ENCODE measurements around the gene C4orf50. TPM values are rescaled to one million over a fixed set of nuclear protein-coding genes. Genes with fewer than 3 reads are reported as not detected.

The C4orf50 gene
- under 1 TPM; 0.03 to 0.11 (median 0.08) TPM for total RNA-seq

DNA sequence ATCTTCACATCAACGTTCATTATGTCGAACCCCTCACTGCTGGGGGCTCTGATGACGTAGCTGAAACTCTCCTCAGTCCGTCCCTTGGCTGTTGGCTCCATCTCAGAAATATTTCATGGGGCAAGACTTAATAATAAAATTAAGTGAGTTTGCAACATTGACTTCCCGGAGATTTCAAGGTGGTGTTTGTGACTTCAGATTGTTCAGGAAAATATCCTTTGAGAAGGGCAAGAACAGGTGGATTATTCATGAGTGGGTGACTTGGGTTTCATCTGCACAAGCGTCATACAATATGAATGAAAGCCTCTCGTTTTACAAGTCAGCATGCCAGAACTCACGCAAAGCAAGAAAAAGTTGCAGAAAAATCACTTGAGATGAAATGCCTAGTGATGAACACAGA is at the start of gene C4orf50:
Gene C4orf50, minus strand, starts transcription at position 101 of the 400 bp plus-strand sequence.
- H3K27me3 Mint-ChIP-seq (ENCODE audit: low read depth), result no peaks in the 10 kb centered on the region

DNA sequence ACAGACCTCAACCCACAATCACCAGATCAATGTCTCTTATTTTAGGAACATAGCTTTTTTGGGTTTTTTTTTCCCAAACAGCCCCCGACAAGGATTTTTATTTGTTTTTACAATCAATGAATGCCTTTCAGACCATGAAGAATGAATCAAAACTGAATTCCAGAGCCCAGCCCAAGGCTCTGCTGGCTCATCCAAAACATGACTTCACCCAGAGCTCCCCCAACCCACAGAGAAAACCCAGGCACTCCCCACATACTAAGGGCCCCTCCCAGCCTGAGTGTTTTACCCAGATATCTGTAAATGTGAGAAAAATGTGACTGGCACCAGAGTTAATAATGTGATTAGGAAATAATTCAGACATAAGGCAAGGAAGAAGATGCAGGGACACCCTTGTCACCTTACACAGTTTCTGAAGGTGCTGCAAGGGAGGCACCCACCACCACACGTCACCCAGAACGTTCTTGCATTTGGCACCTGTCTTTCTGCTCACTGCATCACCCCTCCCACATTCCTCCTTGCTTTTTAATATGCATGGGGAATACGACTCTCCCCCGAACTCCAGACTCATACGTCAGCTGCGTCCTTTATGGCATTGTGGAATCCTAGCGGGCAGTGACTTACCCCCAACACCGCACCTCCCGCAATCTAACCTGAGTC is 47.8 kb upstream of the C4orf50 start:
- DNase-seq (no peak), ATAC-seq (no peak)
- no peak overlapping the region for H3K4me3 Mint-ChIP-seq
- H3K27me3 Mint-ChIP-seq (ENCODE audit: low read depth), result peaks cover 3% of the 10 kb centered on the region
- no peaks in the 10 kb centered on the region for H3K4me1 Mint-ChIP-seq (ENCODE audit: low read depth)
- no peaks in the 10 kb centered on the region for H3K9me3 Mint-ChIP-seq
- peaks cover 6% of the 10 kb centered on the region for H3K36me3 Mint-ChIP-seq (ENCODE audit: insufficient read depth)

More for the DNA sequence above, at the start of gene C4orf50:
- H3K4me3 Mint-ChIP-seq, result no peak within 1 kb of the TSS
- H3K9me3 Mint-ChIP-seq, result no peaks in the 10 kb centered on the region
- no peaks in the 10 kb centered on the region for H3K4me1 Mint-ChIP-seq (ENCODE audit: low read depth)
- no peaks in the 10 kb centered on the region for H3K36me3 Mint-ChIP-seq (ENCODE audit: insufficient read depth)
- DNase-seq (no peak), ATAC-seq (no peak)

DNA sequence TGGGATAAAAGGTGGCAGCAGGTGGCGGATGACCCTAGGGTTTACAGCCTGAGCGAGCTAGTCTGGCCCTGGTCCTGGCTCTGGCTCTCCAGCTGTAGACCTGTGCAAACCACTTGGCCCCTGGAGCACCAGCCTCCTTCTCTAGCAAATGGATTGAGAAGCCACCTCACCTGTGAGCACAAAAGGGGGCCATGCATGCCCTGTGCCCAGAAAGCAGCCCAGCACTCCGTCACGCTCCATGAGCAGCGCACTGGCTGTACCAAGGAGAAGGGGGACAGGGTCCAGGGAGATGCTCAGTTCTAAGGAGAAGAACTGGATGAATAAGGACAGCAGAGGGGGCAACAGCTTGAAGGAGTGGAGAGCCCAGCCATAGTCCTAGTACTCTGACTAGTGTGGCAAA is 46.9 kb upstream of the C4orf50 start:
- peaks cover 3% of the 10 kb centered on the region for H3K27me3 Mint-ChIP-seq (ENCODE audit: low read depth)
- no peak overlapping the region for H3K4me3 Mint-ChIP-seq
- peaks cover 3% of the 10 kb centered on the region for H3K9me3 Mint-ChIP-seq
- no peaks in the 10 kb centered on the region for H3K4me1 Mint-ChIP-seq (ENCODE audit: low read depth)
- H3K36me3 Mint-ChIP-seq (ENCODE audit: insufficient read depth), result peaks cover 13% of the 10 kb centered on the region
- DNase-seq, result no peak
- no peak for ATAC-seq

DNA sequence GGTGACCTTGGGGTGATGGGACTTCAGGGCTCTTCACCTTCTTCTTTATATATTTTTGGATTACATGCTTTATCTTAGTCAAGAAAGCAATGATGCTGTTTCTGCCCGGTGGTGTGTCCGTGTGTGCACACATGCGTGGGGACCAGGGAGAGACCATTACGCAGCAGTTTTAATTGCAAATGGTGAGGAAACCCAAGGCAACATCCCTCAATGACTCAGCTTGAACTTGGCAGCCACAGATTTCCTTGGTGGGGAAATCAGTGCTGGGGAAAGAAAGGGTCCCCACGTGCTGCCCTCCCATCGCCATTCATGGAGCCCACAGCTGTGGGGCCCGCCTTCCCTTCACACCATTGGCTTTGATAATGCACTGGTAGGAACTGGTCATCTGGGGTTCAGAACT is 46.2 kb upstream of the C4orf50 start:
- Mint-ChIP-seq H3K4me1 (ENCODE audit: low read depth) (no peaks in the 10 kb centered on the region), H3K36me3 (ENCODE audit: insufficient read depth) (peaks cover 16% of the 10 kb centered on the region), H3K27me3 (ENCODE audit: low read depth) (peaks cover 3% of the 10 kb centered on the region), H3K9me3 (peaks cover 5% of the 10 kb centered on the region), H3K4me3 (no peak overlapping the region)
- DNase-seq (no peak), ATAC-seq (no peak)

DNA sequence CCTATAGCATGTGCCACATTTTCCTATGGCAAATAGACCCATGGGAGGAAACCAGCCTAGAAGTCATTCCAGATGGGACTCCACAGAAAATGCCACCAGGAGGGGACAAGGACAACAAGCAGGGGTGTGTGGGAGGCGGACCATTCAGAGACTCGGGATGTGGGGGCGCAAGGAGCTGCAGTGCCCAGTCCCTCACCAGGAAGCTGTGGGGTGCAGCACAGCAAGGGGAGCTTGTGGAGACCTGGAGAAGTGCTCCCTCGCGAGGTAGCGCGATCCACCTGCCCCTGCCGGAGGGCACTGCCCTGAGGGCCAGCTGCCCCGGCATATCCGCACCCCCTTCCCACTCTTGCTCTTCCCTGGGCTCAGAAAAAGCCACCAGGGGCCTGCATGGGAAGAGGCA is 45.5 kb upstream of the C4orf50 start:
- ATAC-seq, result no peak
- Mint-ChIP-seq H3K9me3 (peaks cover 8% of the 10 kb centered on the region), H3K4me3 (no peak overlapping the region), H3K27me3 (ENCODE audit: low read depth) (peaks cover 3% of the 10 kb centered on the region), H3K36me3 (ENCODE audit: insufficient read depth) (peaks cover 16% of the 10 kb centered on the region), H3K4me1 (ENCODE audit: low read depth) (no peaks in the 10 kb centered on the region)
- DNase-seq, result no peak

DNA sequence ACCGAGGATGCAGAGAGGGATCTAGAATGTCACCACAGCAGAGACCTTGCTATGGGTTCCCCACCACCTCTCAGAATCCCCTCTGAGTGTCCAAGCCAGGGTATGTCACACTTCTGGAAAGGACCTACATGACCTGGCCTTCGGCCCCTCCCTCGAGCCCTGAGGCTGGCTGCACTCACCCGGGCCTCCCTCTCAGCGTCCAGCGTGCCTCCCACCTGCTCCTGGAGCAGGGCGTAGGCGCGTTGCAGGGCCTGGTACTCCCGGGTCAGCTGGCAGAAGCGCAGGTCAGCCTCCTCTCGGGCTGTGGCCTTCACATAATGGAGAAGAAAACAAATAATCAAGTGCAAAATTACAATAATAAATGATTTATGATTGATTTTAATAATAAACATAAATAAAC is 43.9 kb upstream of the C4orf50 start:
- H3K9me3 Mint-ChIP-seq, result peaks cover 14% of the 10 kb centered on the region
- no peak for DNase-seq
- no peak overlapping the region for H3K4me3 Mint-ChIP-seq
- H3K4me1 Mint-ChIP-seq (ENCODE audit: low read depth), result no peaks in the 10 kb centered on the region
- ATAC-seq, result no peak
- peaks cover 19% of the 10 kb centered on the region for H3K36me3 Mint-ChIP-seq (ENCODE audit: insufficient read depth)
- H3K27me3 Mint-ChIP-seq (ENCODE audit: low read depth), result no peaks in the 10 kb centered on the region

DNA sequence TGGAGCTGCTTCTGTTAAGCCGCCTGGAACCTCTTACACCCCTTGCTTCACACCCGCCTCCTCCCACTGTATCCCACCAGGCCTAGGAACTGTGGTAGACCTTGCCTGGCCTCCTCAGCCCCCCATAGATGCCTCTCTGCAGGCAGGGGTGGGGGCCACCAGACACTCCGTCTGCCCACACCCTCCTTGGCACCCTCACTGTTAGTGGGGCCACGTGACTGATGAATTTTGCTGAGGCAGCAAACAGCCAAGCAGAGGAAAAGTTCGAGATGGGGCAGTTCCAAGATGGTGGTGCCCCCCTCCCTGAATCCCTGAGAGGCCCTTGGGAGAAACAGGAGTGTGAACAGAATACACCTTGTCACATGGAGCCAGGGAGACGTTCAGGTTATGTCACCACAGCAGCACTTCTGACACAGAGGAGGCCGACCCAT is 41.2 kb upstream of the C4orf50 start:
- DNase-seq (no peak), ATAC-seq (no peak)
- Mint-ChIP-seq H3K9me3 (peaks cover 17% of the 10 kb centered on the region), H3K36me3 (ENCODE audit: insufficient read depth) (peaks cover 18% of the 10 kb centered on the region), H3K27me3 (ENCODE audit: low read depth) (no peaks in the 10 kb centered on the region), H3K4me3 (no peak overlapping the region), H3K4me1 (ENCODE audit: low read depth) (no peaks in the 10 kb centered on the region)

DNA sequence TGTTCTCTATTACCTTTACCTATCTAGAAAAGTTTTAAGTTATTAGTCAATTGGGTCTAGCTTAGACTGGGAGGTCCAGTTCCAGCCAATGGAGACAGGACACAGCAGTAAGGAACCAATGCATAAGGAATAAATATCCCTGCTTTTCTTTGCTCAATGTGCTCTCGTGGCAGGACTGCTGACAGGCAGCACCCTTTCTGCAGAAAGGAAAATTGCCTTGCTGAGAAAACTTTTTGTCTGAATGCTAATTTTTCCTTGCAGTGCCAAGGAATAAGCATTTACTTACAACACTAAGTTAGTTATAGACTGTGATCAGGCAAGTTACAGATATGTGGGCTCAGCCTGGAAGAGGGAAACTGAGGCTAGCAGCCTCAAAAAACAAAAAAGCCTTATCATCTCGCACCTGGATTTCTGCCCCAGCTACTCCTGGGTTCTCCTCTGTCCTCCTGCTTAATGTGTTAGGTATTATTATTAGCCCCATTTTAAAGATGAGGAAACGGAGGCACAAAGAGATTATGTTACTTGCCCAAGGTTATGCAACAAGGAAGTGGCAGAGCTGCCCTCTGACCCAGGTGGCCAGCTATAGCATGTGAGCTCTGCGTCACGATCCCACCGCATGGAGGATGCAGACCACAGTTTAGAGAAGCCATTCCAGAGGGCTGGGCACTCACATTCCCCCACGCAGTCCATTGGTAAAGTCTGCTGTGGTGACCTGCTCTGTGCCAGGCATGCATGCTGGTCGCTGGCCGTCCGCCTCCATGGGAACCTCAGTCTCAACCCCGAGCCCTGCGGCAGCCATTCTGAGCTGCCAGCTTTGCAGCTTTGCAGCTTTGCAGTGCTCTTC is 40.5 kb upstream of the C4orf50 start:
- DNase-seq, result no peak
- H3K36me3 Mint-ChIP-seq (ENCODE audit: insufficient read depth), result peaks cover 16% of the 10 kb centered on the region
- no peak for ATAC-seq
- H3K9me3 Mint-ChIP-seq, result peaks cover 17% of the 10 kb centered on the region
- H3K4me3 Mint-ChIP-seq, result no peak overlapping the region
- H3K4me1 Mint-ChIP-seq (ENCODE audit: low read depth), result no peaks in the 10 kb centered on the region
- no peaks in the 10 kb centered on the region for H3K27me3 Mint-ChIP-seq (ENCODE audit: low read depth)

DNA sequence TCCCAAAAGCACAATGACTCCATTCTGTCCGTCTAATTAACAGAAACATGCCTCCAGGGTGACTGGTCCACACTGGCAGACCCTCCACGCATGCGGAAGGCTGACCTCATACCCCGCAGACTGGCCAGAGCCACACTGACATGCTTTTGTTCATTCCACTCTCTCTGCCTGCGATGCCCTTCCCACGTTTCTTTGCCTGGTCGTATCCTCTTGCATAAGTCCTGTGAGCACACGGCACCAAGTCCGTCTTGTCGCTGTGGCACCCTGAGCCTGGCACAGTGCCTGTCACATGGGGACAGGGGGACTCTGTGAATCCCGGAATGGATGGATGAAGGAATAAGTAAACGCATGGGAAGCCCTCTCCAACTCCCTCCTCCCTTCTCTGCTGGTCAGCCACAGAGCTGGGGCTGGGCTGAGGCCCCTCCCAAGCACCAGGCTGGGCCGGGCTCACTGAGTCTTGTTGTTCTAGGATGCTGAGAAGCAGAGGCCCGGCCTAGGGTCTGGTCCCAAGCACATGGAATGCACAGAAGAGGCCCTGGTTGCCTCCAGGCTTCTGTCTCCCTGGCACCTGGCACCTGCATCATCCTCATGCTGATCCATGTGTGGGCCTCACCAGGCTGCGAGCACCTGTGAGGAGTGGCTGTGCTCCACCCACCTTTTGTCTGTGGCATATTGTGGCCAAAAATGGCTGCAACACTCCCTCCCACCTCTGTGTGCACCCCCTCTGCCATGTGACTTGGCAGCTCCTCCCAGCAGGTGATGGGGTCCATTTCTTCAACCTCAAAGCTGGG is 38.9 kb upstream of the C4orf50 start:
- H3K4me1 Mint-ChIP-seq (ENCODE audit: low read depth), result no peaks in the 10 kb centered on the region
- no peak overlapping the region for H3K4me3 Mint-ChIP-seq
- peaks cover 17% of the 10 kb centered on the region for H3K9me3 Mint-ChIP-seq
- H3K36me3 Mint-ChIP-seq (ENCODE audit: insufficient read depth), result peaks cover 16% of the 10 kb centered on the region
- no peaks in the 10 kb centered on the region for H3K27me3 Mint-ChIP-seq (ENCODE audit: low read depth)
- no peak for DNase-seq
- ATAC-seq, result no peak

DNA sequence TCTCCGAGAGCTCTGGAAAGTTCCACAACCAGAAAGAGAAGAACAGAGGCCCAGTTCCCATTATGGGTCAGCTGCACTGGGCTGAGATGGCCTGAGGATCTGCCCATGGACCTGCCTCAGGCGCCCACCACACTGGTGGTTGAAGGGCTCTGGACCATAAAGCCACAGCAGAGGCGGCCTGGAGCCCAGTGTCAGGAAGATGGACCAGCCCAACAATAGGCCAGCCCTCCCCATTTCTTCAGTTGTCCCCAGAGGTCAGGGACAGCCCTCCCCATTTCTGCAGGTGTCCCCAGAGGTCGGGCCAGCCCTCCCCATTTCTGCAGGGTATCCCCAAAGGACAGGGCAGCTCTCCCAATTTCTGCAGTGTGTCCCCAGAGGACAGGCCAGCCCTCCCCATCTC is 37.2 kb upstream of the C4orf50 start:
- H3K9me3 Mint-ChIP-seq, result peaks cover 17% of the 10 kb centered on the region
- H3K4me1 Mint-ChIP-seq (ENCODE audit: low read depth), result no peaks in the 10 kb centered on the region
- peaks cover 11% of the 10 kb centered on the region for H3K36me3 Mint-ChIP-seq (ENCODE audit: insufficient read depth)
- no peak for ATAC-seq
- no peak overlapping the region for H3K4me3 Mint-ChIP-seq
- H3K27me3 Mint-ChIP-seq (ENCODE audit: low read depth), result no peaks in the 10 kb centered on the region
- DNase-seq, result no peak

DNA sequence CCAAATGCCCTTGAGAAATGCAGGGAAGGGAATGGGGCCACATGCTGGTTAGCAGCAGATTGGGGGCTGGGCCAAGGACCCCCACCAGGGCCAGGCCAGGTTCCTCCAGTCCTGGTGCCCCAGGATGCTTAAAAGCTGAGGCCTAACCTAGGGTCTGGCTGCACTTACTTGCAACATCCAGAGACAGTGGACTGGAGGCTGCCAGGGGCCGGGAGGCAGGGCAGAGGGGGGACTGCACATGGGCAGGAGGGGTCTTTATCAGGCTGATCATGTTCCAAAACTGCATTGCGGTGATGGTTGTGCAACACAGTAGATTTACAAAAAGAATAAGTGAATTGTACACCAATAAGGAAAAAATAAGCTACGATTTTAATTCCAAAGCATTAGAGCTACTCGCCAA is 36.8 kb upstream of the C4orf50 start:
- Mint-ChIP-seq H3K27me3 (ENCODE audit: low read depth) (no peaks in the 10 kb centered on the region), H3K36me3 (ENCODE audit: insufficient read depth) (peaks cover 8% of the 10 kb centered on the region), H3K4me3 (no peak overlapping the region), H3K9me3 (peaks cover 13% of the 10 kb centered on the region), H3K4me1 (ENCODE audit: low read depth) (no peaks in the 10 kb centered on the region)
- ATAC-seq (no peak), DNase-seq (no peak)

DNA sequence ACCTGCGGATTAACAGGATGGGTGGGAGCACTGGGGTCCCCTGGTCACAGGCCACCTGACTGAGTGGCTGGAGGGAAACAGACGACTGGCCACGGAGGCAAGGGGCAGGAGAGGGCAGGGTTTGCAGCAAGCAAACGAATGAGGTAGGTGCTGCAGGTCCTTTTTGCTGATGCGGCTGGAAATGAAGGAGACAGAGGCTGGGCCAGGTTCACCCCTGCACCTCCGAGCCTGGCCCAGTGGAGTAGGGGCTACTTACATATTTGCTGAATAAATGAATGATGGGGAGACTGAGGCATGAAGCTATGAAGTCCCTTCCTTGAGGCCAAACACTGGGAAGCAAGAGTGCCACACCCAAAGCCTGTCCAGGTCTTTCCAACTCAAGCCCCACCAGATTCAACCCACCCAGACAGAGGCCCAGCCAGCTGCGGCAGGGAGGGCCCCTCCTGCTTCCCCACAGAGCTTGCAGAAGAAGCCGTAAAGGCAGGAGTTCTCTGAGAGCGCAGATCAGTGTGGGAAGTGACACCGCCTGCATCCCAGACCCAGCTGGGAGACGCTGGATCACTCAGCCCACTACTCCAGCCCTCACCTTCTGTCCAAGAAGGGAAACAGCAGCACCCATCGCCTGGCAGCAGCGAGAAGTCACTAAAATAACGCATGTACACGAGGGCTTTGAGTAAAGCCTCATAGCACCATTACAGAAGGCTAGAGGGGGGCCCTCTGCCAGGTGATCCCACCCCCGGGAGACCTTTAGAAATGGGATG is 36.1 kb upstream of the C4orf50 start:
- H3K4me3 Mint-ChIP-seq, result no peak overlapping the region
- peaks cover 13% of the 10 kb centered on the region for H3K9me3 Mint-ChIP-seq
- no peak for ATAC-seq
- H3K36me3 Mint-ChIP-seq (ENCODE audit: insufficient read depth), result peaks cover 7% of the 10 kb centered on the region
- no peaks in the 10 kb centered on the region for H3K4me1 Mint-ChIP-seq (ENCODE audit: low read depth)
- no peaks in the 10 kb centered on the region for H3K27me3 Mint-ChIP-seq (ENCODE audit: low read depth)
- no peak for DNase-seq

DNA sequence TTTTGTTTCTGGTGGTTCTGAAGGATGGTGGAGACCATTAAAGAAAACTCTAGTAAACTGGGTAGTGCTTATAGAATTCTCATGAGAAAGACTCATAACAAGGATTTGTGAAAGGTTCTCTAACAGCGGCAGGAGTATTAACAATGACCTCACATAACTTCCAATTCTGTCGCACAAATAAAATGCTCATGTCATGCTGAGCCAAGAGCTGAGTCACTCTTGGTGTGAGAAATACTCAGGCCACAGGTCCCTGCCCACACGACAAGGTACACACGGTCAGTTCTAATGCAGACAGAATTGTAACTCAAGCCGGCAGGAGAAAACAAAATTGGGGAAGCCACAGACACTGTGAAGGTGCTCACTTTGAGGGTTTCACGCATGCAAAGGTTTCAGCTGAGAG is 34.4 kb upstream of the C4orf50 start:
- Mint-ChIP-seq H3K4me3 (no peak overlapping the region), H3K27me3 (ENCODE audit: low read depth) (no peaks in the 10 kb centered on the region), H3K9me3 (peaks cover 4% of the 10 kb centered on the region), H3K36me3 (ENCODE audit: insufficient read depth) (peaks cover 4% of the 10 kb centered on the region), H3K4me1 (ENCODE audit: low read depth) (peaks cover 1% of the 10 kb centered on the region)
- ATAC-seq (no peak), DNase-seq (no peak)

DNA sequence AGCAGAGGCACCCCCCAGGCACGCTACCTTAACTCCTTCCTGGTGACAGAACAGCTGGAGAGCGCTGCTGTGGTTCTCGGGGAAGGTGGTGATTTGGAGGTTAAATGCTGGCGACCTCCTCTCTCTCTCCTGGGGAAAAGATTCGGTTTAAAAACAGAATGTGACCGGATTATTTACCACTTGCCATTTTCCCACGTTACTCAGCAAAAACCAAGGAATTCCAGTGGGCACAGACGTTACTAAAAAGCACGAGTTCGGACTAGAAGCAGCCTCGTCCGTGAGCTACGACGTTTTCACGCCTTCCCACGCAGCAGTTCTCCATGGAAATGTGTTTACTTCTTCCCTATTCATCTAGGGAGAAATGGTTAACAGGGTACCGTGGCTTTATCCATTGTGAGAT is 32.3 kb upstream of the C4orf50 start:
- peaks cover 4% of the 10 kb centered on the region for H3K36me3 Mint-ChIP-seq (ENCODE audit: insufficient read depth)
- DNase-seq (no peak), ATAC-seq (no peak)
- H3K4me1 Mint-ChIP-seq (ENCODE audit: low read depth), result peaks cover 1% of the 10 kb centered on the region
- no peak overlapping the region for H3K4me3 Mint-ChIP-seq
- no peaks in the 10 kb centered on the region for H3K27me3 Mint-ChIP-seq (ENCODE audit: low read depth)
- no peaks in the 10 kb centered on the region for H3K9me3 Mint-ChIP-seq

Measured in activated T-cell treated with anti-CD3 and anti-CD28 coated beads, Interleukin-2, amount 50 U/mL, for 4 hours (primary cell).